ENCODE results near the gene UNG.

UNG gene

DNA sequence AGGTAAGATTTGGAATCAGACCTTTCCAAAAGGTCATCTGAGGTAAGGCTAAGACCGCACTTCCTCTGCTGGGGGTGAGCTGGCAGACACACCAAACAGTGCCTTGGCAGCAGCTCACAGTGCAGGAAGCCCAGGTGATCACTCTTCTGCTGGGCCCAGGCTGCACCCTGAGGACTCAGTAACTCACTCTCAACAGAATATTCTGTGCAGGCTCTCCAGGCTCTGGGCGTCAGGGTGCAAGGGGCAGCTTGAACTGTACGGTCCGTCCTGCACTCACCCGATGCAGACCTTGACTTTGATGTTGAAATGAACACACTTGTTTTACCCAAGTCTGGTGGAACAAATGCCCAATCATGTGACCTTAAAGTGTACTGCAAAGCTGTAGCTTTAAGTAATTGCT lies 10.1 kb upstream of the UNG start:
- in situ Hi-C loops (cut with MboI; ENCODE audit: low sequenced_read_pairs) = loop anchor here (25.0 kb wide), 2 partner anchors 425 to 525 kb away; partner anchors contain the start of genes ISCU and SART3

DNA sequence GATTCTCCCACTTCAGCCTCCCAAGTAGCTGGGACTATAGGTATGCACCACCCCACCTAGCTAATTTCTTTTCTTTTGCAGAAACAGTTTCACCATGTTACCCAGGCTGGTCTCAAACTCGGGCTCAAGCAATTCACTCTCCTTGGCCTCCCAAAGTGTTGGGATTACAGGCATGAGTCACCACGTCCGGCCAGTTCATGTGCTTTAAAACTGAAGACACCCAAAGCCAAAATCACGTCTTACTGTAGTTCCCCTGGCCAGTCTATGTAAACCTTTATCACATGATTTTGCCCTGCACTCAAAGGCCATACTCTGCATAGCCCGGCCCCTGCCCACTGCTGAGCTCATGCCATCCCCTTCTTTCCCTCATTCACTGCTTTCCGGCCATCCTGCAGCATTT lies 8.6 kb upstream of the UNG start:
- in situ Hi-C loops (cut with MboI; ENCODE audit: low sequenced_read_pairs) = loop anchor here (25.0 kb wide), 2 partner anchors 427 to 527 kb away; partner anchors contain the start of genes ISCU and SART3

DNA sequence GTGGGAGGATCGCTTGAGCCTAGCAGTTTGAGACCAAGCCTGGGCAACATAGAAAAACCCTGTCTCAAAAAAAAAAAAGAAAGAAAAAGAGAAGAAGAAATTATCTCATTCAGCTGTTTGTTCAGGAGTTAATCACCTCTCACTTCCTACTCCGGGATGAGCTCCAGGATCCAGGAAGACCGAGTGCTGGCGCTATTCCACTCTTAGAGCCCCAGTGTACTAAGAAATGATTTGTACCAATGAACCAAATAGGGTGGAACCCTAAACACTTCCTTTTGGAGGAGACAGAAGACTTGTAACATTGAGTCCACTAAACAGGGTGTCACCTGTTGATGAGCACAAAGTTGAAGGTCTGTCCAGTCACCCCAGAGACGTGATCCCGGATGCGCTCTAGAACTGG lies 7.7 kb upstream of the UNG start:
- in situ Hi-C loops (cut with MboI; ENCODE audit: low sequenced_read_pairs) = loop anchor here (25.0 kb wide), 2 partner anchors 427 to 527 kb away; partner anchors contain the start of genes ISCU and SART3

DNA sequence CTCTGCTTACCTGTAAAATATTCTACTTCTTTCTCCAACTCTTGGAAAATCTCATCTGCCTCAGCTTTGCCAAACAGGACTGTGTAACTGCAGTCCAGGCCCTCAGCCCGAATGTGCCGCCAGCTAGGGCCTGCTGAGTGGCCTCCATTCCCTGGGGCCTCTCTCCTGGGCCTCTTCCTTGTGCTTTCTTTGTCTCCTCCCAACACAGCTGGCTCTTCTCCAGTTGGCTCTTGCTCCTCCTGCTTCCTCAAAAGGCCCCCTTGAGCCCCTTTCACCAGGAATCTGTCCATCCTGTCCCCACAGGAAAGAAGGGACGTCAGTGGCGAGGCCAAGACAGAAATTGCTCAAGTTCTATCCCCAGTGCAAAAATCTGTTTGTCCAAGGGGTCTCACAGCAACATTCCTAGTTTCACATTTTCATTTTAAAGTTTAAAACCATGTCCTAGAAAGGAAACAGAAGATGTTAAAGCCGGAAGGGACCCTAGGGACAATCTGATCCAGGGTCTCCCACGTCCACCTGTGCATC lies 4.8 kb upstream of the UNG start:
- in situ Hi-C loops (cut with MboI; ENCODE audit: low sequenced_read_pairs) = loop anchor here (25.0 kb wide), 2 partner anchors 430 to 530 kb away; partner anchors contain the start of genes ISCU and SART3

DNA sequence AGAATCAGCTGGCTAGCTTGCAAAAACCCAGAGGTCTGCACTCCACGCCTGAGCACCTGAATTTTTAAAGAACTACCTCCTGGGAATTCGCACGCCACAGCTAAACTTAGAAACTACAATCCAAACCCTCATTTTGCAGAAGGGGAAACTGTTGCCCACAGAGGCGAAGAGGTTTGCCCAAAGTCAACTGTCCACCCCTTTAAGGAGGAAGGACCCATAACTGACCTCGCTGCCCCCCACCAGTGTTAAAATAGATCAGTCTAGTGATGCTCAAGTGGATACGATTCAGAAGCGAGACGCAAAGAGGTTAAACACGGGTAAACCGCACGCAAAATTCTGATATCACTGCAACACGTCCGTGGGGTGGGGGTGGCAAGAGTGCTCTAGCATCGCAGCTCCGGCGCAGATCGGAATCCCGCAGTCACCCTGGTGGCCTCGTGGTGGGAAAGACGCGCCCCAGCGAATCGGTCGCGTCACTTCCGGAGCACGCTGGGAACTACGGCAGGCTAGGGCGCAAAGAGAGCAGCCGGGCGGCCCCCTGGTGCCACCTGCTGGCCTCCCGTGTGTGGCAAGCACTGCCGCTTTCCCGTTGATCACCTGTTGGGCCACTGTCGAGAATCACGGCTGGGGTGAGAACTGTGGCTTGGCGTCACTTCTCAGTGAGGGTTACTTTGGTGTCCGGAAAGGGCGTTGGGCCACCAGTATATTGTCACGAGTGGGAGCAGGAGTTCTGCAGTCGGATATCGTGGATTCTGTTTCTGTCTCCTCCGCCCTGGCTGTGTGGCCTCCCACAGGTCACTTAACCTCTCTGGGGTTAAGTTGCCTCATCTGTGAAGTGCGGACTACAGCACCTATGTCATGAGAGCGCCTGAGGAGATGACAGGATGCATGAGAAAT lies 4.1 kb upstream of the UNG start, which contains the start of gene ALKBH2:
Gene ALKBH2 (minus strand): TSS at position 451 of the 897 bp plus-strand sequence. CDS start 686 bp downstream, outside the sequence.
- in situ Hi-C loops (cut with MboI; ENCODE audit: low sequenced_read_pairs) = loop anchor here (25.0 kb wide), 2 partner anchors 431 to 531 kb away; partner anchors contain the start of genes ISCU and SART3

DNA sequence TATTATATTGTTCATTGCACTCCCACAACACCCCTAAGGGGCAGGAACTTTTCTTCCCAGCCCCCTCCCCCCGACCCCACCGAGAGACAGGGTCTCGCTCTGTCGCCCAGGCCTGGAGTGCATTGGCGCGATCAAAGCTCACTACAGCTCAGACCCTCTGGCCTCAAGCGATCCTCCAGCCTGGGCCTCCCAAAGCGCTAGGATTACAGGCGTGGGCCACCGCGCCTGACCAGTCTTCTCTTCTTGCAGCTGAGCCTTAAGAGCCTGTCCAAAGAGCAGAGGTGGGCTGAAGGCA lies 310 bp upstream of the UNG start:
- in situ Hi-C loops (cut with MboI; ENCODE audit: low sequenced_read_pairs) = loop anchor here (25.0 kb wide), 2 partner anchors 435 to 535 kb away; partner anchors contain the start of genes ISCU and SART3

DNA sequence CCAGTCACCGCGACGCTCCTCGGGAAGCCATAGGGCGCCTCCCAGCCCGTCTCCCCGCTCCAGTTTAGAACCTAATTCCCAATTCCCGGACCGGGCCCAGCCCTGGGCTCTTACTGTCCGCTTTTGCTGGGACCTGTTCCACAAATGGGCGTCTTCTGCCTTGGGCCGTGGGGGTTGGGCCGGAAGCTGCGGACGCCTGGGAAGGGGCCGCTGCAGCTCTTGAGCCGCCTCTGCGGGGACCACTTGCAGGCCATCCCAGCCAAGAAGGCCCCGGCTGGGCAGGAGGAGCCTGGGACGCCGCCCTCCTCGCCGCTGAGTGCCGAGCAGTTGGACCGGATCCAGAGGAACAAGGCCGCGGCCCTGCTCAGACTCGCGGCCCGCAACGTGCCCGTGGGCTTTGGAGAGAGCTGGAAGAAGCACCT lies 797 bp downstream of the UNG start:
- in situ Hi-C loops (cut with MboI; ENCODE audit: low sequenced_read_pairs) = loop anchor here (25.0 kb wide), 2 partner anchors 436 to 536 kb away; partner anchors contain the start of genes ISCU and SART3

DNA sequence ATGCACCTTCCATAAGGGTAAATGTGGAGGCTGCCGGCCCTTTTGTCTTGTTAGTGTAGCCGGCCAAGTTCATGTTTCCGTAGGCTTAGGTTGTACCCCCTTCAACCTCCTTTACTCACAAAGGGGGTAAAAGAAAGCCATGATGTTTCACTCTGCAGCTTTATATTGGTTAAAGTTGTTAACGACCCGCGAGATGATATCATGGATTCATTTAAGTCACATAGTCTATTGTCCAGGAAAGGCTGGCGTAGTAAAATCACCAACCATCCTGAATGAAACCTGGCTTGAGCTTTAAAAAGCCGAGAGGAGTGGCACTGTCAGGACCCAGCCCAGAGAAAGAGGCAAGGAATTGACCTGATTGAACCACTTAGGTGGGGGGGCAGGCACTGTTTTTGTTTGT lies 1.3 kb downstream of the UNG start:
- in situ Hi-C loops (cut with MboI; ENCODE audit: low sequenced_read_pairs) = loop anchor here (25.0 kb wide), 2 partner anchors 436 to 536 kb away; partner anchors contain the start of genes ISCU and SART3

DNA sequence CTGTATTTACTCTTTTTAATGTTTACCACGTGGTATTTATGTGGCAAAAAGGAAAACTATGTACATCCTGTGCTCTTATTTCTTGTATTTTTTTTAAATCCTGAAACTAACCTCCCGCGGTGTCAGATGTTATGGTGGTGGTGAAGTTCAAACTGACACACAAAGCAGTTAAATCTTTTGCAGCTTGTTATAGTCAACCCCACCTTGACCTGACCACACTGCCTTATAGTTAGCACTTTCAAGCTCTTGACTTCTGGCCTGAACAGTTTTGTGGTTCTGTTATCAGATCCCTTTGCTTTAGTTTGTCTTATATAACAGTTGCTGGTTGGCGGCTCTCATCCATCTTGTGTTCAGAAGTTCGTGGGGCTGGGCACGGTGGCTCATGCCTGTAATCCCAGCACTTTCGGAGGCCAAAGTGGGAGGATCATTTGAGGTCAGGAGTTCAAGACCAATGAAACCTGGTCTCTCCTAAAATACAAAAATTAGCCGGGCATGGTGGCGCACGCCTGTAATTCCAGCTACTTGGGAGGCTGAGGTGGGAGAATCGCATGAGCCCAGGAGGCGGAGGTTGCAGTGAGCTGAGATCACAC lies 2.1 kb downstream of the UNG start:
- in situ Hi-C loops (cut with MboI; ENCODE audit: low sequenced_read_pairs) = loop anchor here (25.0 kb wide), 2 partner anchors 437 to 537 kb away; partner anchors contain the start of genes ISCU and SART3

DNA sequence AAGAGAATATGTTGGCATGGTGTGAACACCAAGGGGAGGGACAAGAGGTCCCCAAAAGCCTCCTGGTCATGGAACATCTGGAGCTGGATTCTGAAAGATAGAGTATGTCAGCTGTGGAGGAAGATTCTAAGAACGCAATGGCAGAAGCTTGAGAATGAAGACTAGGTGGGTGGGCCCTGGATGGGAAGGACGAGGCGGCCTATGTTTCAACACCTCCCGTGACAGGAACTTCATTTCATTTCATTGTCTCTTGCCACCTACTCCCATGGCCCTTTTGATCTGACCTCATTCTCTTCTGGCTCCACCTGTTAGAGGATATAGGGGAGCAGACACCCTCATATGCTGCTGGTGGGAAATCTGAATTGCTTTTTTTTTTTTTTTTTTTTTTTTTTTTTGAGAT lies 3.3 kb downstream of the UNG start:
- in situ Hi-C loops (cut with MboI; ENCODE audit: low sequenced_read_pairs) = no loop called here

DNA sequence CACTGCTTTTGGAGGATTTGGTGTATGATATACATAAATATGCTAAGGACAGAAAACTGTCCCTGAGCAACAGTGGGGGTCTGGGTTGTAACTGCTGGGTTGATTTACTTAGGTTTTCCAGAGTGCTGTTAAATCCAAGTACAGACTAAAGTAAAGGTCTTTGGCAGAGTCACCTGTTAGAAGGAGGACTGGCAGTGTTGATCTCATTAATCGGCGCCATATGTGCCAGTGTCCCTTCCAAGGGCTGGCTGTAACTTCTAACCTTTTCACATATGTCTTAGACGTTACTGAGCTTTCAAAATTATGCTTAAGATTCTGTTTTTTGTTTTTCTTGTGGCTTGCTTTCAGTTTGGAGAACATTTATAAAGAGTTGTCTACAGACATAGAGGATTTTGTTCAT lies 5.1 kb downstream of the UNG start:
- in situ Hi-C loops (cut with MboI; ENCODE audit: low sequenced_read_pairs) = no loop called here

DNA sequence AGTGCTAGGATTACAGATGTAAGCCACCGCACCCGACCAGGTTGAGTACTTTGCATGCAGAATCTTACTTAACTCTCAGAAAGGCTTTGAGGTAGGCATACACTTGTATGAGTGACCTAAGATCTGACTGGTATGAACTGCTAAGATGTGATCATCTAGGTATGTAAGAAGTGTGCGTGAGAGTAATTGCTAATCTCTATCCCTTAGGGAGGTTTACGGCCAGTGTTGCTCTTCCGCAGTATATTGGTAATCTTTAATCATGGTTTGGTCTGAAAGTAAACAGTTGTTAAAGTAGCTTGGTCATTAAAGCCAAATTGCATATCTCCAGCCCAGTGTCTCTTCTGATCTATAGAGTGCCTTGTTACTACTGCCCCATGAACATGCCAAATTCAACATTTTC lies 7.8 kb downstream of the UNG start:
- in situ Hi-C loops (cut with MboI; ENCODE audit: low sequenced_read_pairs) = no loop called here

DNA sequence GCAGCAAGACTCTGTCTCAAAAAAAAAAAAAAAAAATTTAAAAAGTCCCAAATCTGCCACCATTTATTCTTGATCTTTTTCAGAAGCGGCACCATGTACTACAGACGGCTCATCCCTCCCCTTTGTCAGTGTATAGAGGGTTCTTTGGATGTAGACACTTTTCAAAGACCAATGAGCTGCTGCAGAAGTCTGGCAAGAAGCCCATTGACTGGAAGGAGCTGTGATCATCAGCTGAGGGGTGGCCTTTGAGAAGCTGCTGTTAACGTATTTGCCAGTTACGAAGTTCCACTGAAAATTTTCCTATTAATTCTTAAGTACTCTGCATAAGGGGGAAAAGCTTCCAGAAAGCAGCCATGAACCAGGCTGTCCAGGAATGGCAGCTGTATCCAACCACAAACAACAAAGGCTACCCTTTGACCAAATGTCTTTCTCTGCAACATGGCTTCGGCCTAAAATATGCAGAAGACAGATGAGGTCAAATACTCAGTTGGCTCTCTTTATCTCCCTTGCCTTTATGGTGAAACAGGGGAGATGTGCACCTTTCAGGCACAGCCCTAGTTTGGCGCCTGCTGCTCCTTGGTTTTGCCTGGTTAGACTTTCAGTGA lies 12.5 kb downstream of the UNG start:
- in situ Hi-C loops (cut with MboI; ENCODE audit: low sequenced_read_pairs) = no loop called here

DNA sequence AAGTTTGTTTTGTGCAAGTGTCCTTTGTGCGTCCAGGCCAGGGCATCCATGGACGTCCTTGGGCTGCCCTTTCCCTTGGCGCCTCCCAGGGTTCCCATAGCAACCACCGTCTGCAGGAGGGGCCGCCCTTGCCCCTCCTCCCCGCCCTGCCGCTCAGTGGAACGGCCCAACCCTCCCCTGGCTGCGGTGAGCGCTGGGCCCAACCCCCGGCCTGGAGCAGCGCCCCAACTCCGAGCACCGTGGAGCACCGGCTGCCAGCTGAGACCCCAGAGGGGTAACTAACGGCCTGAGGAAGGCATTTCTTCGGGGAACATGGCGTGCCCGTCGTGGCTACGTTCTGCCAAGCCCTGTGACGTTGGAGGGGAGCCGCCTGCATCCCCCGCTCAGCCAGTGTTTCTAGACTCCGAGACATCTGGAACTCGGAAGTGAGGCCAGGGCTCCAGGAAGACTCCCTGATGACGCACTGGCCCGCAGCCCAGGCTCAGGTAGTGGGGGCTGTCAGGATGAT lies 13.6 kb downstream of the UNG start:
- in situ Hi-C loops (cut with MboI; ENCODE audit: low sequenced_read_pairs) = no loop called here

DNA sequence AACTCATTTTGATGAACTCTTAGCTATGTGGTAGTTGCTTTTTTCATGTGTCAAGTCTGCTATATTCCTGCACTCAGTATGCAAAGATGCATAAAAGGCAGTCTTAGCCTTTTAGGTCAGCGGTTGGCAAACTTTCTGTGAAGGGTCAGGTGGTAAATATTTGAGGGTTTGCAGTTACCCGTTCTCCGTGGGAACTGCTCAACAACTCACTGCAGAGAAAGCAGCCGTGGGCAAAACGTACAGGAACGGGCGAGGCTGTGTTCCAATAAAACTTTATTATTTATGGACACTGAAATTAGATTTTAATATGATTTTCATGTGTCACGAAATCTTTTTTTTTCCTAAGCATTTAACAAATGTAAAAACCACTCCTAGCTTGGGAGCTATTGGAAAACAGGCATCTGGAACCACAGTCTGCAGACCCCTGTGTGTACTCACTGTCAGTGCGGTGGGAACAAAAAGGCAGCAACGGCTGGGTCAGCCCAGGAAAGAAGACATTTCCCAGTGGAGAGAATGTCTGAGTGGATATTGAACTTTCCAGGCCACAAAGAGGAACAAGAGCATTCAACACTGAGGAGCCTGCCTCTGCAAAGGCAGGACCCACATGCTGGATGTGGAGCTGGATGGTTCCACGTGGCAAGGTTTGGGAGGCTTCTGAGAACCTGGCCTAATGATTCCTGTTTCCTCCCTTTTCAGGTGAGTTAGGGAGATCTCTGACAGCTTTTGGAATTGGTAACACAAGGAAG lies 15.5 kb downstream of the UNG start:
- in situ Hi-C loops (cut with MboI; ENCODE audit: low sequenced_read_pairs) = no loop called here

DNA sequence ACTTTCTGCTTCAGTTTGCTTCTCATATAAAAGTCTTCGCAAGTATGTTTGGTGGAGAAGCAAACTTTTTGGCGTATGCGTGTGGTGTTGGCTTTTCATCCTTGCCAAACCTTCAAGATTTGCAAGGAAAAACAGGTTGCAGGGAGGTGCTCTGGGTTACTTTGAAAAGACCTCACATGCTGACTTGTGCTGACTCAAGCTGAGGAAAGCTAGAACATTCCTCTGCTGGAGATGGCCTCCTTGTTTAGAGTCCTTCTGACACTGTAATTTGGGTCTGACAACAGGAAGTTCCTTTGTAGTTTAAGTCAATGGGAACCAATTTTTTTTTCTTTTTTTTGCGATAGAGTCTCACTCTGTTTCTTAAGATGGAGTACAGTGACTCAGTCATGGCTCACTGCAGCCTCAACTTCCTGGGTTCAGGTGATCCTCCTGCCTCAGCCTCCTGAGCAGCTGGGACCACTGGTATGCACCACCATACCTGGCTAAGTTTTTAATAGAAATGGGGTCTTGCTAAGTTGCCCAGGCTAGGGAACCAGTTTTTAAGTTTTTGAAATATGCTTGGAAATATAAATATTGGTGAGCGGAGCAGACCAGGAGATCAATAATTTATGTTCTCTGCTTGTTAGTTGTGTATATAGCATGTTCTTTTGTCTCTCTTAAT lies 16.4 kb downstream of the UNG start:
- in situ Hi-C loops (cut with MboI; ENCODE audit: low sequenced_read_pairs) = no loop called here

DNA sequence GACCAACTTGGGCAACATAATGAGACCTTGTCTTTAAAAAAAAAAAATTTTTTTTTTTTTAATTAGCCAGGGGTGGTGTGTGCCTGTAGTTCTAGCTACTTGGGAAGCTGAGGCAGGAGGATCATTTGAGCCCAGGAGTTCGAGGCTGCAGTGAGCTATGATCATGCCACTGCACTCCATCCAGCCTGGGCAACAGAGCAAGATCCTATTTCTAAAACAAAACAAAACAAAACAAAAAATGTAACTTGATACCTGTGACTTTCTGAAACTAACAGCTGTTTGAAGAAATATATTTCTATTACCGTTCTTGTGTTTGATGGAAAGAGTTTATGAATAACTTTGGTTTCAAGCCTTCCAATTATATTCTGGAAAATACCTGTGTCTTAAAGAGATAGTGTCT lies 17.2 kb downstream of the UNG start:
- in situ Hi-C loops (cut with MboI; ENCODE audit: low sequenced_read_pairs) = no loop called here

DNA sequence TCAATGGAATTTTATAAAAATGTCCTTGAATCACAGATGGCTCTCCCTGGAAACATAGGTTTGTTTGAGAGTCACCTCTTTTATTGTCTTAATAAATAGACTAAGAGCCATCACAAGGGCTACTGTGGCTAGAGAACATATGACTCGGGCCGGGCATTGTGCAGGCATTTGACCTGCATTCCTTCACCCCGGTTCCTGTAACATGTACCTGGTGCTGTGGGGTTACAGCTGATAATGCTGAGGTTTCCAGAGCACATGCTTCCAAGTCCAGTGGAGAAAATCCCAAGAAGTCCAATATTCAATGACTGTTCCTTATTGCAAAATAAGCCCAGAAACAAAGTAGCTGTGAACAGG lies 18.0 kb downstream of the UNG start:
- in situ Hi-C loops (cut with MboI; ENCODE audit: low sequenced_read_pairs) = no loop called here

DNA sequence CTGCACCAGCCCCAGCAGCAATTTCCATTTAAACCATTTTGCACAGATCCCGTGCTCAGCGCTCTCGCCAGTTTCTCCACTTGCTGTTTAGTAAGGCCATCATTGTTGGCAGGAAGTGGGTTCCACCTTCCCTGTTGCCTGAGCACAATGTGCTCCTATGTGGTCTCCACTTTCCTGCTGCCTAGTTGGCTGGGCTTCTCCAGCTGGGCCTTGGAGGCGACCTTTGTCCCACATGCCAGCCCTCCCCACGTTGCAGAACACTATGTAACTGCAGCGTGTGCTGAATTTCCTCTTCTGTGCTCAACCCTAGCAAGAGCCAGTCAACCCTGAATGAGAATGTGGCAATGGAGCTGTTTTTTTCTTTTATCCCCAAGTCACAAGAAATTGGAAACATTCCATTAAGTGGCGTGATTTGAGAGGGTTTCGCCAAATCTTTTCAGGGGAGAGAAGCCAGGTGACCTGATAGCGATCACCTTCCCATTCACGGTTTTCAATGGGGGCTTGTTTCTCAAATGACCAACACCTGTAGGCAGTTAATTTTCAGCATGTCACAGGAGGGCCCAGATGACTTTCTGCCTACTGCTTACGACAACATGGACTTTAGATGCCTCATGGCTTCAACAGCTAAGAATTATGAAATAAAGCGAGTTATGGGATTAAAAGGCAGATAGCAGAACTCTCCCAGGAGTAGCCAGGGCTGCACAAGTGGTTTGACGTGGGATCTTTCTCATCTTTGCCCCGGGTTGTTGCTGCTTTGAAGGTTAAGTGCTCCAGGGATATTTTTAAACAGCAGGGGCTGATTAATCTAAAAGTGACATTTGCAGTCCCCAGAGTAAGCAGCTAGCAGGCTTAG lies 18.6 kb downstream of the UNG start, which contains the start of gene ACACB:
Gene ACACB (plus strand): TSS at position 830 of the 853 bp plus-strand sequence. CDS start 22,819 bp downstream, outside the sequence.
- in situ Hi-C loops (cut with MboI; ENCODE audit: low sequenced_read_pairs) = no loop called here

Measured in HL-60/S4 treated with phorbol 12-myristate 13-acetate at 8.2 ng/mL for 4 days and 3 days (cell line).